ENCODE measurements around the gene NPLOC4. TPM values are rescaled to one million over a fixed set of nuclear protein-coding genes. Genes with fewer than 3 reads are reported as not detected.

Gene NPLOC4
- polyA plus RNA-seq, 1 of the 3 experiments (the other 2 are of a cell fraction) = 88.6 TPM

DNA sequence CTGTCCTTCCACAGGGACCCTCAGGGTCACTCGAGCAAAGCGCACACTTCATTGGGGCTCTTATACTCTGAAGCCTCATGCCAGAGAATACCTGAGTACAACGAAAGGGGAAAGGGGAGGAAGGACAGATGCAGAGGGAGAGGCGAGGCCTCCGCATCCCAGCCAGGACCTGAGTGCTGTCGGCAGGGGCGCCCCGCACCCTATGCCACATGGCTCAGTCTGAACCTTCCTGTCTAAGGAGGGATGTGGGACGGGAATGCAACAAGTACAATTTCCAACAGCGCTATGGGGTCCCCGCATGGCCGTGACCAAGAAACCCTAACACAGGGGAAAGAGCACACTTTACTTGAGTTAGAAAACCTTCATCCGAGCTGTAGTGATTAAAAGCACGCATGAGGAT, 44.9 kb downstream of the NPLOC4 start:
- POLR2A ChIA-PET = no interaction called here
- Histone ChIP-seq H4K20me1 (ENCODE audit: insufficient read depth) (0 out of 2 replicates have a peak, but pooled peaks cover 9% of the 10 kb centered on the region), H3K27ac (ENCODE audit: low read depth in 2 of 2, low read length in 1 of 2) (no peak overlapping the region), H2AFZ (ENCODE audit: low read depth) (no peak overlapping the region), H3F3A (replicated peaks; ENCODE audit: insufficient read depth) (peaks cover 8% of the 10 kb centered on the region), H3K9me2 (no peaks in the 10 kb centered on the region), H3K36me3 (replicated peaks in 1 of 2; ENCODE audit: control insufficient read depth in 1 of 2, insufficient read depth in 2 of 2, low read length in 1 of 2) (peaks cover 60 to 87% of the 10 kb centered on the region in 2 experiments), H3K27me3 (ENCODE audit: insufficient read depth) (no peaks in the 10 kb centered on the region), H3K4me3 (ENCODE audit: low read depth in 2 of 2, low read length in 1 of 2) (no peak overlapping the region), H3K4me1 (ENCODE audit: control insufficient read depth in 1 of 2, insufficient read depth in 2 of 2, low read depth in 1 of 2, low read length in 1 of 2) (no peaks in the 10 kb centered on the region), H3K9me3 (no peaks in the 10 kb centered on the region), H3K9ac (no peak overlapping the region), H3K79me2 (ENCODE audit: insufficient read depth) (peaks cover 33% of the 10 kb centered on the region), H3K4me2 (no peak overlapping the region)
- 95% methylated on average over 14 of the region's 14 CpGs for WGBS (ENCODE audit: low lambda C conversion rate)
- CTCF ChIA-PET = interaction anchor here (1.1 to 5.4 kb wide), 2 partner anchors 9 to 16 kb away, joined by 4 to 36 read pairs; no protein-coding TSS in a partner anchor
- TF ChIP-seq MXI1 (IDR thresholded peaks at IDR 0.05; ENCODE audit: low read depth, low read length) = no peak
- no peak for TF ChIP-seq CHD2 (IDR thresholded peaks at IDR 0.05; ENCODE audit: low read length, partially characterized antibody)
- TF ChIP-seq, protein P1, sequence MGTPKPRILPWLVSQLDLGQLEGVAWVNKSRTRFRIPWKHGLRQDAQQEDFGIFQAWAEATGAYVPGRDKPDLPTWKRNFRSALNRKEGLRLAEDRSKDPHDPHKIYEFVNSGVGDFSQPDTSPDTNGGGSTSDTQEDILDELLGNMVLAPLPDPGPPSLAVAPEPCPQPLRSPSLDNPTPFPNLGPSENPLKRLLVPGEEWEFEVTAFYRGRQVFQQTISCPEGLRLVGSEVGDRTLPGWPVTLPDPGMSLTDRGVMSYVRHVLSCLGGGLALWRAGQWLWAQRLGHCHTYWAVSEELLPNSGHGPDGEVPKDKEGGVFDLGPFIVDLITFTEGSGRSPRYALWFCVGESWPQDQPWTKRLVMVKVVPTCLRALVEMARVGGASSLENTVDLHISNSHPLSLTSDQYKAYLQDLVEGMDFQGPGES (IDR thresholded peaks at IDR 0.05; ENCODE audit: low read depth, low read length) = no peak
- TF ChIP-seq, protein P2, sequence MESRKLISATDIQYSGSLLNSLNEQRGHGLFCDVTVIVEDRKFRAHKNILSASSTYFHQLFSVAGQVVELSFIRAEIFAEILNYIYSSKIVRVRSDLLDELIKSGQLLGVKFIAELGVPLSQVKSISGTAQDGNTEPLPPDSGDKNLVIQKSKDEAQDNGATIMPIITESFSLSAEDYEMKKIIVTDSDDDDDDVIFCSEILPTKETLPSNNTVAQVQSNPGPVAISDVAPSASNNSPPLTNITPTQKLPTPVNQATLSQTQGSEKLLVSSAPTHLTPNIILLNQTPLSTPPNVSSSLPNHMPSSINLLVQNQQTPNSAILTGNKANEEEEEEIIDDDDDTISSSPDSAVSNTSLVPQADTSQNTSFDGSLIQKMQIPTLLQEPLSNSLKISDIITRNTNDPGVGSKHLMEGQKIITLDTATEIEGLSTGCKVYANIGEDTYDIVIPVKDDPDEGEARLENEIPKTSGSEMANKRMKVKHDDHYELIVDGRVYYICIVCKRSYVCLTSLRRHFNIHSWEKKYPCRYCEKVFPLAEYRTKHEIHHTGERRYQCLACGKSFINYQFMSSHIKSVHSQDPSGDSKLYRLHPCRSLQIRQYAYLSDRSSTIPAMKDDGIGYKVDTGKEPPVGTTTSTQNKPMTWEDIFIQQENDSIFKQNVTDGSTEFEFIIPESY (IDR thresholded peaks at IDR 0.05; ENCODE audit: borderline replicate concordance, low read depth) = no peak
- no peak for DNase-seq

DNA sequence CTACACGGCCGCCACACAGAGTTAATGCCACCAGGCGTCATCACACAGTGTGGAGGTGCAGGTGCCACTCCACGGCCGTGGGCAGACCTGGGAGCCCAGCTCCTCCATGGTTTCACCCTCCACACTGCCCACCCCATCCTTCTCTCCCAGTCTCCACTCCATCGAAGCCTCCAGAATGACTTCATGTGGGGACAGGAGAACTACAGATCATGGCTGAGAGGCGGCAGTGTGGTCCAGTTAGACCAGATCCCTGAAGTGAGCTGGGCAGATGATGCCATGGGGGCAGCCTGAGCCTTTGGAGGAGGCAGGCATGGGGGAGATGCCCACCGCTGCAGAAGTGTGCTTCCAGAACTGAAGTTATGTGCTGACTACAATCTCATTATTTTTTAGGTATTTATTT, 46.8 kb downstream of the NPLOC4 start:
- ChIA-PET CTCF (interaction anchor here (5.4 kb wide), 1 partner anchor 11 kb away, joined by 36 read pairs; no protein-coding TSS in a partner anchor), POLR2A (interaction anchor here (0.6 kb wide), 1 partner anchor 36 kb away, joined by 3 read pairs; no protein-coding TSS in a partner anchor)
- H3F3A ChIP-seq (replicated peaks; ENCODE audit: insufficient read depth) = peaks cover 6% of the 10 kb centered on the region
- H3K4me1 ChIP-seq (ENCODE audit: control insufficient read depth in 1 of 2, insufficient read depth in 2 of 2, low read depth in 1 of 2, low read length in 1 of 2) = no peaks in the 10 kb centered on the region
- no peak overlapping the region for H3K4me3 ChIP-seq (ENCODE audit: low read depth in 2 of 2, low read length in 1 of 2)
- WGBS (ENCODE audit: low lambda C conversion rate) = 93% methylated on average over 8 of the region's 8 CpGs
- H3K36me3 ChIP-seq (replicated peaks in 1 of 2; ENCODE audit: control insufficient read depth in 1 of 2, insufficient read depth in 2 of 2, low read length in 1 of 2) = peaks cover 59 to 89% of the 10 kb centered on the region in 2 experiments
- no peak for TF ChIP-seq GATA2 (CRISPR knock-in tag; IDR thresholded peaks at IDR 0.05)
- no peak for TF ChIP-seq FOSL2 (IDR thresholded peaks at IDR 0.05; ENCODE audit: borderline replicate concordance, low read depth)
- TF ChIP-seq ELF1 (IDR thresholded peaks at IDR 0.05) = no peak
- no peak overlapping the region for H3K27ac ChIP-seq (ENCODE audit: low read depth in 2 of 2, low read length in 1 of 2)
- H3K9ac ChIP-seq = no peak overlapping the region
- H3K9me2 ChIP-seq = no peaks in the 10 kb centered on the region
- 0 out of 2 replicates have a peak, but pooled peaks cover 9% of the 10 kb centered on the region for H4K20me1 ChIP-seq (ENCODE audit: insufficient read depth)
- H3K4me2 ChIP-seq = no peak overlapping the region
- no peaks in the 10 kb centered on the region for H3K9me3 ChIP-seq
- H3K79me2 ChIP-seq (ENCODE audit: insufficient read depth) = peaks cover 31% of the 10 kb centered on the region; the same call in 1 of the 2 replicates
- DNase-seq = no peak
- H2AFZ ChIP-seq (ENCODE audit: low read depth) = no peak overlapping the region
- H3K27me3 ChIP-seq (ENCODE audit: insufficient read depth) = no peaks in the 10 kb centered on the region

Data from SK-N-SH (cell line).